HCT116 (cell line): ENCODE measurements around the gene CRADD. TPM values are rescaled to one million over a fixed set of nuclear protein-coding genes. Genes with fewer than 3 reads are reported as not detected.

Experiments
- ATAC-seq: fragments of 200-7000 bp; cut with Tn5 transposase; 2 replicates; pipeline ENCODE4 v1.9.1; 2020; ENCODE audit warnings: mild to moderate bottlenecking, moderate library complexity
- BruUV-seq: library from RNA; stranded (reverse); fragments of 400-500 nt; replicated peaks from 2 replicates; lab custom pipeline; 2021; lab: Mats Ljungman, UMichigan
- CTCF ChIA-PET: fragments of 300-600 bp; sonication (Branson Sonifier 250); formaldehyde crosslinking; loops from one replicate; lab custom pipeline; 2021; ENCODE audit warnings: antibody characterized with exemption; lab: Charles Lee
- POLR2A ChIA-PET: fragments of 300-600, 350-600 bp; sonication (Branson Sonifier 250); formaldehyde crosslinking; loops from one replicate; lab custom pipeline; 2021; ENCODE audit warnings: antibody characterized with exemption; lab: Charles Lee
- RAD21 ChIA-PET, 2 experiments: fragments of 300-600 bp; sonication (Branson Sonifier 250); formaldehyde crosslinking; loops; one replicate each; lab custom pipeline; 2023; ENCODE audit warnings: low total read pairs in 2 of 2; ENCODE audit not compliant: uncharacterized antibody in 2 of 2, unreplicated experiment in 2 of 2, low non-redundant PET in 1 of 2; lab: Charles Lee
- DNase-seq: peaks from one replicate; pipeline ENCODE4 v3.0.0-alpha.2; 2010; ENCODE audit warnings: low read depth, low spot score
- H2AFZ ChIP-seq: fragments of 200-600 bp; shearing (Covaris generic), sonication (generic); 2 replicates; pipeline ENCODE4 v1.6.1; 2017; ENCODE audit warnings: low read depth, mixed run types, mixed read lengths, antibody characterized with exemption, low read length; ENCODE audit not compliant: poor library complexity, severe bottlenecking
- H3K27ac ChIP-seq: 2 replicates; pipeline ENCODE4 v1.5.1; 2012; ENCODE audit warnings: low read depth, low read length
- H3K27me3 ChIP-seq: fragments of 200-600 bp; sonication (generic); 2 replicates; pipeline ENCODE4 v1.6.1; 2016; ENCODE audit warnings: mixed run types, low read length, mixed read lengths; ENCODE audit not compliant: insufficient read depth
- H3K36me3 ChIP-seq, 2 experiments: fragments of 200-500 bp in 1 of 2; fragments of 200-600 bp in 1 of 2; sonication (Bioruptor generic) in 1 of 2; sonication (generic) in 1 of 2; 2 replicates each; pipeline versions ENCODE4 v1.5.1 to v1.6.1; 2014 to 2016; ENCODE audit warnings: low read length in 2 of 2, inconsistent platforms in 1 of 2, mixed read lengths in 1 of 2, mixed run types in 1 of 2; ENCODE audit not compliant: insufficient read depth in 2 of 2, control insufficient read depth in 1 of 2
- H3K4me1 ChIP-seq, 2 experiments: fragments of 200-600 bp in 1 of 2; sonication (generic) in 1 of 2; 2 replicates each; pipeline versions ENCODE4 v1.5.1 to v1.6.1; 2012 to 2017; ENCODE audit warnings: low read length in 2 of 2, inconsistent platforms in 1 of 2, mild to moderate bottlenecking in 1 of 2, mixed read lengths in 1 of 2, mixed run types in 1 of 2, moderate library complexity in 1 of 2; ENCODE audit not compliant: insufficient read depth in 2 of 2, control insufficient read depth in 1 of 2
- H3K4me2 ChIP-seq: fragments of 200-600 bp; sonication (generic); 2 replicates; pipeline ENCODE4 v1.6.1; 2017; ENCODE audit warnings: mixed run types, low read length, mixed read lengths
- H3K4me3 ChIP-seq, 2 experiments: fragments of 200-600 bp in 1 of 2; sonication (generic) in 1 of 2; replicated peaks in 1 of 2; 2 replicates each; pipeline ENCODE4 v1.5.1; 2011 to 2016; ENCODE audit warnings: low read length in 2 of 2, control low read depth in 1 of 2, low read depth in 1 of 2, mild to moderate bottlenecking in 1 of 2, mixed read lengths in 1 of 2, mixed run types in 1 of 2
- H3K79me2 ChIP-seq: fragments of 200-600 bp; sonication (generic); 2 replicates; pipeline ENCODE4 v1.6.1; 2017; ENCODE audit warnings: mild to moderate bottlenecking, mixed run types, low read length, moderate library complexity, mixed read lengths; ENCODE audit not compliant: insufficient read depth
- H3K9ac ChIP-seq: fragments of 200-600 bp; sonication (generic); 2 replicates; pipeline ENCODE4 v1.6.1; 2016; ENCODE audit warnings: low read length, mixed read lengths
- H3K9me2 ChIP-seq: fragments of 200-600 bp; sonication (generic), shearing (Covaris generic); 2 replicates; pipeline ENCODE4 v1.6.1; 2017; ENCODE audit warnings: mixed run types, mild to moderate bottlenecking, moderate library complexity; ENCODE audit not compliant: insufficient read depth
- H3K9me3 ChIP-seq, 2 experiments: fragments of 200-500 bp in 1 of 2; fragments of 200-600 bp in 1 of 2; sonication (Bioruptor generic) in 1 of 2; sonication (generic) in 1 of 2; 2 replicates each; pipeline ENCODE4 v1.6.1; 2014 to 2017; ENCODE audit warnings: low read length in 2 of 2, mixed read lengths in 2 of 2, inconsistent platforms in 1 of 2, low read depth in 1 of 2, mild to moderate bottlenecking in 1 of 2, mixed run types in 1 of 2, moderate library complexity in 1 of 2; ENCODE audit not compliant: control insufficient read depth in 1 of 2, insufficient read depth in 1 of 2
- H4K20me1 ChIP-seq: fragments of 200-600 bp; sonication (generic), shearing (Covaris generic); 2 replicates; pipeline ENCODE4 v1.6.1; 2017; ENCODE audit warnings: mixed run types, mild to moderate bottlenecking, moderate library complexity; ENCODE audit not compliant: insufficient read depth
- CBX3 ChIP-seq: IDR thresholded peaks from 2 replicates; pipeline ENCODE4 v1.6.1; 2012; ENCODE audit warnings: low read depth
- CTCF ChIP-seq, 3 experiments: fragments of 200-600 bp in 1 of 3; sonication (generic) in 1 of 3; IDR thresholded peaks in 2 of 3; conservative IDR thresholded peaks in 1 of 3; 2 replicates each; pipeline ENCODE4 v1.5.1; 2012 to 2017; ENCODE audit warnings: low read depth in 2 of 3, low read length in 2 of 3, antibody characterized with exemption in 1 of 3, borderline replicate concordance in 1 of 3, control low read depth in 1 of 3, mild to moderate bottlenecking in 1 of 3, mixed read lengths in 1 of 3, mixed run types in 1 of 3, moderate library complexity in 1 of 3; ENCODE audit not compliant: insufficient read depth in 1 of 3
- EGR1 ChIP-seq: IDR thresholded peaks from 2 replicates; pipeline ENCODE4 v1.6.1; 2012; ENCODE audit warnings: low read depth
- EZH2 ChIP-seq: fragments of 200-600 bp; sonication (generic); IDR thresholded peaks from 2 replicates; pipeline ENCODE4 v1.6.1; 2017; ENCODE audit warnings: antibody characterized with exemption, mixed run types
- FOSL1 ChIP-seq: IDR thresholded peaks from 2 replicates; pipeline ENCODE4 v1.6.1; 2012; ENCODE audit warnings: low read depth
- JUND ChIP-seq: IDR thresholded peaks from 2 replicates; pipeline ENCODE4 v1.6.1; 2012
- SRF ChIP-seq: IDR thresholded peaks from 2 replicates; pipeline ENCODE4 v1.6.1; 2012; ENCODE audit warnings: low read depth
- TCF7L2 ChIP-seq: IDR thresholded peaks from 2 replicates; pipeline ENCODE4 v1.7.0; 2011; ENCODE audit warnings: borderline replicate concordance, inconsistent platforms; ENCODE audit not compliant: insufficient read depth, insufficient read length; ENCODE audit errors: extremely low read depth
- ZFX ChIP-seq: fragments of 450-650 bp; IDR thresholded peaks from 2 replicates; pipeline ENCODE4 v1.6.1; 2017
- ZNF274 ChIP-seq: fragments of 200-500 bp; sonication (Bioruptor generic); IDR thresholded peaks from 2 replicates; pipeline ENCODE4 v1.6.1; 2014; ENCODE audit warnings: mild to moderate bottlenecking, low read depth, low read length, inconsistent platforms
- intact Hi-C: fragments of 100-400 bp; cut with micrococcal nuclease; formaldehyde crosslinking; loops from 2 replicates; pipeline ENCODE4 v1.10.0; 2022
- total RNA-seq: library from RNA; stranded (reverse); gene quantifications from one replicate; pipeline ENCODE4 v1.2.1, GENCODE V29; 2021; ENCODE audit not compliant: unreplicated experiment
- TF ChIP-seq, protein P1 (sequence below): IDR thresholded peaks from 2 replicates; pipeline ENCODE4 v1.6.1; 2011; ENCODE audit warnings: mild to moderate bottlenecking, low read length, moderate library complexity; ENCODE audit not compliant: insufficient replicate concordance; ENCODE audit errors: extremely low read depth
- TF ChIP-seq, protein P2 (sequence below): IDR thresholded peaks from 2 replicates; pipeline ENCODE4 v1.6.1; 2012

Gene CRADD
- total RNA-seq, 1 experiment from 2014 or later: 12.2 TPM

GRCh38 chr12:93778306-93778705 lies 101.1 kb downstream of the CRADD start:
- no peak overlapping the region for H2AFZ ChIP-seq
- CTCF ChIA-PET: no interaction called here
- no peak overlapping the region for H3K4me3 ChIP-seq
- no peak overlapping the region for H3K4me2 ChIP-seq
- RAD21 ChIA-PET: no interaction called here
- BruUV-seq: no TSS peak
- H3K27ac ChIP-seq: no peak overlapping the region
- H3K36me3 ChIP-seq: no peaks in the 10 kb centered on the region
- no peaks in the 10 kb centered on the region for H3K79me2 ChIP-seq
- H3K9me2 ChIP-seq: no peaks in the 10 kb centered on the region
- intact Hi-C loops: no loop called here
- no peak for TF ChIP-seq EGR1
- no peak for TF ChIP-seq JUND
- no peak for TF ChIP-seq FOSL1
- no peak for TF ChIP-seq CBX3
- no peak for TF ChIP-seq ZNF274
- TF ChIP-seq CTCF (IDR thresholded peaks at IDR 0.05 in 2 of 3, conservative IDR thresholded peaks at IDR 0.05 in 1 of 3; ENCODE audit: borderline replicate concordance in 1 of 3, insufficient read depth in 1 of 3, low read depth in 2 of 3, low read length in 2 of 3): no peak
- TF ChIP-seq, protein P1, sequence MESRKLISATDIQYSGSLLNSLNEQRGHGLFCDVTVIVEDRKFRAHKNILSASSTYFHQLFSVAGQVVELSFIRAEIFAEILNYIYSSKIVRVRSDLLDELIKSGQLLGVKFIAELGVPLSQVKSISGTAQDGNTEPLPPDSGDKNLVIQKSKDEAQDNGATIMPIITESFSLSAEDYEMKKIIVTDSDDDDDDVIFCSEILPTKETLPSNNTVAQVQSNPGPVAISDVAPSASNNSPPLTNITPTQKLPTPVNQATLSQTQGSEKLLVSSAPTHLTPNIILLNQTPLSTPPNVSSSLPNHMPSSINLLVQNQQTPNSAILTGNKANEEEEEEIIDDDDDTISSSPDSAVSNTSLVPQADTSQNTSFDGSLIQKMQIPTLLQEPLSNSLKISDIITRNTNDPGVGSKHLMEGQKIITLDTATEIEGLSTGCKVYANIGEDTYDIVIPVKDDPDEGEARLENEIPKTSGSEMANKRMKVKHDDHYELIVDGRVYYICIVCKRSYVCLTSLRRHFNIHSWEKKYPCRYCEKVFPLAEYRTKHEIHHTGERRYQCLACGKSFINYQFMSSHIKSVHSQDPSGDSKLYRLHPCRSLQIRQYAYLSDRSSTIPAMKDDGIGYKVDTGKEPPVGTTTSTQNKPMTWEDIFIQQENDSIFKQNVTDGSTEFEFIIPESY: no peak
- TF ChIP-seq TCF7L2: no peak
- no peak for TF ChIP-seq ZFX
- TF ChIP-seq, protein P2, sequence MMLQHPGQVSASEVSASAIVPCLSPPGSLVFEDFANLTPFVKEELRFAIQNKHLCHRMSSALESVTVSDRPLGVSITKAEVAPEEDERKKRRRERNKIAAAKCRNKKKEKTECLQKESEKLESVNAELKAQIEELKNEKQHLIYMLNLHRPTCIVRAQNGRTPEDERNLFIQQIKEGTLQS: no peak
- TF ChIP-seq EZH2: no peak
- TF ChIP-seq SRF: no peak
- DNase-seq (no peak), ATAC-seq (no peak)
- no peaks in the 10 kb centered on the region for H3K27me3 ChIP-seq
- H3K4me1 ChIP-seq: peaks cover 4 to 49% of the 10 kb centered on the region in 2 experiments; a peak in 3 of 4 replicates
- H4K20me1 ChIP-seq: no peaks in the 10 kb centered on the region; the same call in 1 of the 2 replicates
- no peaks in the 10 kb centered on the region for H3K9me3 ChIP-seq
- POLR2A ChIA-PET: no interaction called here
- no peak overlapping the region for H3K9ac ChIP-seq
